IgD-negative memory B cell (primary cell): ENCODE results near the gene NR6A1. TPM values are rescaled to one million over a fixed set of nuclear protein-coding genes. Genes with fewer than 3 reads are reported as not detected.

Experiments used
- H3K27ac Mint-ChIP-seq, 3 donors: one replicate each; pipeline ENCODE4 v1.8.0; 2020 to 2022; ENCODE audit warnings: mild to moderate bottlenecking in 3 of 3, mixed read lengths in 3 of 3, moderate library complexity in 1 of 3
- H3K27me3 Mint-ChIP-seq: one replicate; pipeline ENCODE4 v1.8.0; 2021; ENCODE audit warnings: mixed read lengths
- H3K36me3 Mint-ChIP-seq: one replicate; pipeline ENCODE4 v1.8.0; 2020; ENCODE audit warnings: mild to moderate bottlenecking, mixed read lengths
- H3K4me1 Mint-ChIP-seq, 3 donors: one replicate each; pipeline ENCODE4 v1.8.0; 2020 to 2022; ENCODE audit warnings: mixed read lengths in 3 of 3, mild to moderate bottlenecking in 1 of 3
- H3K4me3 Mint-ChIP-seq, 4 donors: one replicate each; pipeline ENCODE4 v1.8.0; 2020 to 2022; ENCODE audit warnings: mild to moderate bottlenecking in 4 of 4, mixed read lengths in 4 of 4, moderate library complexity in 3 of 4
- H3K9me3 Mint-ChIP-seq, 3 donors: one replicate each; pipeline ENCODE4 v1.8.0; 2020 to 2021; ENCODE audit warnings: mixed read lengths in 3 of 3, mild to moderate bottlenecking in 1 of 3
- polyA plus RNA-seq: library from polyadenylated mRNA; unstranded; fragments of 300-500 nt; fragmentation: Illumina TruSeq; gene quantifications from one replicate; pipeline ENCODE4 v1.2.3, GENCODE V29; 2021

NR6A1 gene
- polyA plus RNA-seq, 1 donor from 2014 or later: 0.03 TPM

DNA sequence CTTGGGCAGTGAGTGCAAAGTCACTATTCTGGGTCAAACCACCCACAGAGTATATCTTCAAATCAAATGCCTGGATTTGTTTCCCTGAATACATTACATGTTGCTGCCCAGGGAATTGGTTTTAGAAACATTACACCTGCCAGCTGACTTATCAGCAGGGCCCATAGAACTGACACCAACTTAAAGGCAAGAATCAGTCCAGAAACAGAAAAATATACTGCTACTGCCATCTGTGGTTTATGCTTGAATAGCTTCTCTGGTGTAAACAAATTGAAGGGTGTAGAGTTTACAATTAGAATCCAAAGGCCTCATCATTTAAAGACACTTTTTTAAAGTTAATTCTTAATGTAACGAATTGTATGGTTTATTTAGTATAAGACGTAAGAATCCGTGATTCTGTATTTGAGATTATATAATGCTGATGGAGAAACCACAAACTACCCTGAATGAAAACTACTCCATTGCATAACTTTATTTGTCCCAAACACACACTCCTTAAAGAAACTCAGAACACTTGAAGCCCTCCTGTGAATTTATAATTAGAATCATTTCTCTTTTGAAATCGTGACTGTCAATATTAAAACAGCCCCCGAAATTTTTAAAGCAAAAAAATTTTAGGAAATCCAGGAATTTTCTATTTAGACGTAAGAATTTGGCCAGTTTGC is 6.2 kb downstream of the NR6A1 start:
- Mint-ChIP-seq H3K36me3 (no peaks in the 10 kb centered on the region), H3K4me3 (no peak overlapping the region), H3K9me3 (no peaks in the 10 kb centered on the region), H3K4me1 (peaks cover 8 to 20% (median 15%) of the 10 kb centered on the region in 3 donors), H3K27me3 (peaks cover 47% of the 10 kb centered on the region), H3K27ac (no peak overlapping the region)

DNA sequence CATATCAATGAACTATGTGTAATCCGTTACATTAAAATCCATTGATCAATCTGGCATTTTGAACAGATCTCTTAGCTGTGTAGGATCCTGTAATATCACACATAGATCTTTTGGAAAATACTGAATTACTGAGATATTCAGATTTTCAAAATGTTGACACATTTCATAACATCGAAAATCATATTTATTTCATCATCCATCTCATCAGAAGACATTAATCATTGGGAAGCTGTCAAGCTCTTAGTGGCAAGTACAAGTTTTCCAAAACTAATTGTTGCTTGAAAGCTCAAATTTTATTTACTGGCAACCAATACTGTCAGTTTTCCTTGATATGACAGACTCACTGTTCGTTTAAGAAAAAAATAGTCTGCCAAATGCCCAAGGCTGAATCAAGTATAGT is 8.5 kb downstream of the NR6A1 start:
- Mint-ChIP-seq H3K9me3 (no peaks in the 10 kb centered on the region), H3K27ac (no peak overlapping the region), H3K4me1 (peaks cover 3 to 8% (median 6%) of the 10 kb centered on the region in 3 donors), H3K36me3 (no peaks in the 10 kb centered on the region), H3K4me3 (no peak overlapping the region), H3K27me3 (peaks cover 32% of the 10 kb centered on the region)

DNA sequence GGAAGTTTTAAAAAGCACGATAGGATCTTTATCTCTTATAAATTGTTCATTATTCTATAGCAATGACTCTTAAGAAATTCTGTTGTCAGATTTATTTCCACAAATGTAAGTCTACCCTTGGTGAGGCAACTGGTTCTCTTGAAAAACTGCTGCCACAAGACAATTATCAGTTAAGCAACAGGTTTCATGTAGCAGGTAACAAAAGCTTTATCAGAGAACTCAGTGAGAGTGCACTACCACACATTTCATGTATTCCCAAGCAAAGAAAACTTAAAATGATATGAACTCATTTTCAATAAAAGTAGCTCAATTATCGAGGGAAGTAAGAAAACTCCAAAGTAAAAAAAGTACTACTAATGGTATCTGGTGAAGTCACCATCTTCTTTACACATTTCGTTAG is 9.4 kb downstream of the NR6A1 start:
- Mint-ChIP-seq H3K4me1 (peaks cover 3 to 8% (median 6%) of the 10 kb centered on the region in 3 donors), H3K27me3 (peaks cover 25% of the 10 kb centered on the region)

DNA sequence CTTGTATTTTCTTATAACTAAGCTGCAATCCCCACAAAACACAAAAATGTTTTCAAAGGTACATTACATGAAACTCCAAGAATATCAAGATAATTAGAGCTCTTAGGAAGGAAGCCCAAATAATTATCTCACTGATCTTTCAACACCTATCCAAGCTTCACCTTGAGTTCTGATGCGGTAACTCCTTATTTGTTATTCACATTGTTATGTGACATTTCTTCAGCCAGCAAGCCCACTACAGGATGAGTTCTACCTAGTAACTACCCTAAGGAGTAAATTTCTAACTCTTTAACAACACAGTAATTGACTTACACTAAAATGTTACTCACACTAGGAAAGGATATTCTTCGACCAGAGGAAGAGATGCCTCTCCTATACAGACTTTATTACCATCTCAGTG is 9.9 kb downstream of the NR6A1 start:
- H3K9me3 Mint-ChIP-seq: no peaks in the 10 kb centered on the region
- H3K4me1 Mint-ChIP-seq: peaks cover 3 to 8% (median 6%) of the 10 kb centered on the region in 3 donors
- no peak overlapping the region for H3K4me3 Mint-ChIP-seq
- peaks cover 24% of the 10 kb centered on the region for H3K27me3 Mint-ChIP-seq
- H3K27ac Mint-ChIP-seq: no peak overlapping the region
- H3K36me3 Mint-ChIP-seq: no peaks in the 10 kb centered on the region

More for the DNA sequence above, 9.4 kb downstream of the NR6A1 start:
- Mint-ChIP-seq H3K27ac (no peak overlapping the region), H3K36me3 (no peaks in the 10 kb centered on the region), H3K4me3 (no peak overlapping the region), H3K9me3 (no peaks in the 10 kb centered on the region)

DNA sequence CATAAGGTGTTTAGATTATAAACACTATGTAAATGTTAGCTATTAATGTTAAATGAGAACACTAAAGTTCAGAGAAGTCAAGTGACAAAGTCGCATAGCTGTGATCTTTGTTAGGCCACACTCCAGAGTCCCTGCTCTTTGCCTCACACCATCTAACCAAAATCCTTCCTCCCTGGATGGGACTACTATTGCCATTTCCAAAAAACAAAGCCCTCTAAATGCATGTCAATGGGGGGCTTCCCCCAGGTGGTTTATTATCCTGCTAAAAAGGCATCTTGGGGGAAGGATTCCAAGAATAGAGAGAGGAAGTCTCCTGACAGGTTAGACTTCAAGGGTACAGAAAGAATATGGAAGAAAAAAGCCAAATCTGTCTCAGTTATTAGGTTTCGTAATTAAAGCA is 10.4 kb downstream of the NR6A1 start:
- H3K4me3 Mint-ChIP-seq: no peak overlapping the region
- no peaks in the 10 kb centered on the region for H3K36me3 Mint-ChIP-seq
- H3K27me3 Mint-ChIP-seq: peaks cover 22% of the 10 kb centered on the region
- H3K27ac Mint-ChIP-seq: no peak overlapping the region
- peaks cover 3 to 8% (median 6%) of the 10 kb centered on the region in 3 donors for H3K4me1 Mint-ChIP-seq
- H3K9me3 Mint-ChIP-seq: no peaks in the 10 kb centered on the region

DNA sequence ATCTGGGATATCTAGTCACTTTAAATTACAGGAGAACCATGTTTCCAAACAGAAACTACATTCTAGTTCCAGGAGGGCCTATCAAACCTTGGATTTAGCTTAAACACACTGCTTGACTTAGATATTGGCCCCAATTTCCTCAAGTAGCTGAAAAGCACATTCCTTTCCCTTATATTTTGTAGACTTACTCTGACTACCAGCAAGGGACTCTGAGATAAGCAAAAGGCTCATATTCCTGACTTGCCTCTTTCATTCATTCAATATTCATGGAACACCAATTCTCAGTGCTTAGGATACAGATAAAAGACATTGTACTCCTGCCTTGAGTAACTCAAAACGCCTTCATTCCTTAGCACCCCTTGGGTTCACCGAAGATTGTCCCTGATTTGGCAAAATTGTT is 11.8 kb downstream of the NR6A1 start:
- Mint-ChIP-seq H3K4me3 (no peak overlapping the region), H3K27me3 (peaks cover 14% of the 10 kb centered on the region), H3K4me1 (peaks cover 0 to 3% (median 2%) of the 10 kb centered on the region in 3 donors)

DNA sequence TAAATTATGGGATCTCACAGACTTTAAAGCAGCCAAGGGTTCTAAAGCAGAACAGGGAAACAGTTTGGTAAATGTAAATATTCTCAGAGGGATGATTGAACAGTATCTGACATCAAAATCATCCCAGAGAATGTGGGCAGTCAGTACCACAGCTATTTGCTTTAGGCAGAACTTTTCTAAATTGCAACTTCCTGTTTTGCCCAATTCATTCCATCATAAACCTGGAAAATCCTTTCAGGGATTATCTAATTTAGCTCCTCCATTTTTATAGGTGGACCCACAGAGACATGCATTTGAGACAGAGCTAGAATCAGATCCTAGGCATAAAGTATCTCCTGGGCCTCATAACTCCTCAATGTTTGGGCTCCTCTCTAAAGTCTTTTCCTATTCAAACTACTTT is 12.4 kb downstream of the NR6A1 start:
- no peak overlapping the region for H3K4me3 Mint-ChIP-seq
- no peak overlapping the region for H3K27ac Mint-ChIP-seq
- H3K36me3 Mint-ChIP-seq: no peaks in the 10 kb centered on the region
- H3K27me3 Mint-ChIP-seq: peaks cover 11% of the 10 kb centered on the region
- H3K9me3 Mint-ChIP-seq: no peaks in the 10 kb centered on the region
- H3K4me1 Mint-ChIP-seq: peaks cover 0 to 2% (median 0%) of the 10 kb centered on the region in 3 donors

More for the DNA sequence above, 11.8 kb downstream of the NR6A1 start:
- Mint-ChIP-seq H3K9me3 (no peaks in the 10 kb centered on the region), H3K27ac (no peak overlapping the region), H3K36me3 (no peaks in the 10 kb centered on the region)

DNA sequence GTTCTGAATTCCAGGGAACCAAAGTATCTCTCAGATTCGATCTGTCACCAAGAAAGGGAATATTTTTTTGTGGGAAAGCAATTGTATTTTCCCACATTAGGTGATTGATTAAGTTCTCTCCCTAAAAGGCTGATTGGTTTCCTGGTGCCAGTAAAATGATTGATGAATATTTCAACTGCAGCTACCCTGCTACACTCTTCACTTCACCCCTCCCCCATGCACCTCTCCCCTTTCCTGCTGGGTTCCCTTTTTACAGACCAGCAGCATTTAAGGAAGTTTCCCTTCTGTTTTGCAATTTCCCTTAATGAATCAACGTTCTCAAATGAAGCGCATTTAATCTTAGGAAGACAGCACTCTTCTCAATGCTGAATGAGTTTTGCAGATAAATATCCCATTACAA is 13.1 kb downstream of the NR6A1 start:
- Mint-ChIP-seq H3K27ac (no peak overlapping the region), H3K4me3 (no peak overlapping the region), H3K9me3 (no peaks in the 10 kb centered on the region), H3K27me3 (peaks cover 9% of the 10 kb centered on the region), H3K4me1 (peaks cover 0 to 2% (median 0%) of the 10 kb centered on the region in 3 donors), H3K36me3 (no peaks in the 10 kb centered on the region)

DNA sequence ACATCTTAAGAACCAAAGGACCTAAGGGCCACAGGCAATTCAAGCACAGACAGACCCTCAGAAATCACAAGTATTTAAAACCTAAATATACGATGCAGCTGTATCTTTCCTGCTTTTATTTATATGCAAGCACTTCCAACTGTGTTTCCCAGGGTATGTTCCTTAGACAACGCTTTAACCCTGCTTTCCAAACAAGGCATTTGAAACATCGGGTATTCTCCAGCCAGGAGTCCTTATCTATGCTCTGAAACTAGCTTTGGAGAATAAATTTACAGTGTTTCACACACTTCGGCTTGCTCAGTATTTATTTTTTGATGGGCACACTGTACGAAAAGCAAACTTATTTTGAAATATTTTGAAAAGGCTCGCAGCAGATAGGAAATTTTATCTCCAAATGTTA is 13.5 kb downstream of the NR6A1 start:
- H3K27me3 Mint-ChIP-seq: peaks cover 9% of the 10 kb centered on the region
- no peaks in the 10 kb centered on the region for H3K36me3 Mint-ChIP-seq
- H3K4me3 Mint-ChIP-seq: no peak overlapping the region
- H3K9me3 Mint-ChIP-seq: no peaks in the 10 kb centered on the region
- H3K4me1 Mint-ChIP-seq: peaks cover 0 to 2% (median 0%) of the 10 kb centered on the region in 3 donors
- H3K27ac Mint-ChIP-seq: no peak overlapping the region

DNA sequence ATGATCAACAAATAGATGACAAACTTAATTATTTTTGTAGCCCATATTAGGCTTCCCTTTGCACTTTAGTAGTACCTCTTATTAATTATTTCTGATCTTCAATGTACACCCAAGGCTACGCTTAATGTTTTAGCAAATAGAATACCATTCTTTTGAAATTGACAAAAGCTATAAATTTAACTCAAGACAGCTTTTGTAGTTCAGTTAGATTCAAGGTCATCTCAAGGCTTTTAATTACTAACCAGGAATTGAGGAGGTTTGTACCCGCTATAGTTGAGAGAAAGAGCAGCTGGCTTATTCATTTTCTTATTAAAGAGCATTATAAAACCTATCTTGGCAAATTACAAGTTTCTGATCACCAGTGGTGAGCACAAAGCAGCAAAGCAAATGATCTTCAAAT is 15.1 kb downstream of the NR6A1 start:
- Mint-ChIP-seq H3K27me3 (peaks cover 9% of the 10 kb centered on the region), H3K4me1 (peaks cover 0 to 2% (median 0%) of the 10 kb centered on the region in 3 donors), H3K9me3 (no peaks in the 10 kb centered on the region), H3K36me3 (no peaks in the 10 kb centered on the region), H3K4me3 (no peak overlapping the region), H3K27ac (no peak overlapping the region)

DNA sequence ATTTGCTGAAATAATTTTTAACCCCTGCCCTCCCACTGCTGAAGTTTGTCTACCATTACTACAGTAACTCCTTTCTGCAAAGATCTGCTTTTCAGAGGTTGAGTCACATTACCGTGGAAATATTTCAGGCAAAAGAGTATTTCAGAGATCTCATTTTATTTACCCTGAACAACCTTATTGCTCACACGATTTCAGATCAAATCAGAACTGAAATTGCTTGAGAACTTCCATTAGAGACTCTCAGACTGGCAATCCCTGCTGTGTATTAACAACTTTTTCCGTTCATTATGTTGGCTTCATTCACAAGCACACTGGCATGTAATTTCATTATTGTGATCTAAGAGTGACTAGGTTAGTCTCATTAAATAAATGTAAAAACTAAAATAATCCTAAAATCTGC is 16.1 kb downstream of the NR6A1 start:
- Mint-ChIP-seq H3K4me3 (no peak overlapping the region), H3K9me3 (no peaks in the 10 kb centered on the region), H3K4me1 (peaks cover 0 to 2% (median 0%) of the 10 kb centered on the region in 3 donors), H3K27ac (no peak overlapping the region), H3K36me3 (no peaks in the 10 kb centered on the region), H3K27me3 (peaks cover 9% of the 10 kb centered on the region)

DNA sequence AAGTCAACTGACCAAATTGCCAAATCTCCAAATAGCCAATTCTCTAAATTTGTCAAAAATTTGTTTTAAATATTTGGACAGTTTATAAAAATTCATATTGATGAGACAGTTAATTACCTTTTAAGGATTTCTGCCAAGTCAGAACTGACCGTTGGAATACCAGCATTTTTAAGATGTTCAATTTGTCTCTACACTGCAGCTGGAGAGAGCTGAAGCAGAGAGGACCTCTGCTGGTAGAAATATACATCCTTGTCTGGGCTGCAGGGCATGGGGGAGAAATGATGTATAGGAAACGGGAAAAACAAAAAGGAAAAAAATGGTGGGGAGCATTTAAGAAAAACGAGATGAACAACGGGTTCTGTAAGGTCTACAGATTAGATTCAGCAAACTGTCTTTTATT is 16.8 kb downstream of the NR6A1 start:
- H3K4me1 Mint-ChIP-seq: peaks cover 0 to 2% (median 0%) of the 10 kb centered on the region in 3 donors
- no peaks in the 10 kb centered on the region for H3K9me3 Mint-ChIP-seq
- H3K27me3 Mint-ChIP-seq: peaks cover 9% of the 10 kb centered on the region
- H3K4me3 Mint-ChIP-seq: no peak overlapping the region
- H3K27ac Mint-ChIP-seq: no peak overlapping the region
- no peaks in the 10 kb centered on the region for H3K36me3 Mint-ChIP-seq

DNA sequence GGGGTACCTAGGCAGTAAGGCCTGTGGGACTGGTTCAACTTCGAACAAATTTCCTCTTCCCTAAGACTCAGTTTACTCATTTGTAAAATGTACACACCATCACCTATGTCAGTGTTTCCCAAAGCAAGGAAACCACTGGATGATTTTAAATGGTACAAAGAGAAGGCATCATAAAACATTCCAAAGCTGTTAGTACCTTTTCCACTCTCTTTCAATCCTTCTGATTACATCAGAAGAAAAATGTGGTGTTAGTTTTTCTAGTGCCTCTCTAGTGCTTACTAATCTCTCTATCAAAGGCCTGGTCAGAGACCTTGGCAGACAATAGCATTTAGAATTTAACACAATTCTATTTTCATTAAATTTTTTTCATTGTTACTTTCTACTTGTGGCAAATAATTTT is 18.1 kb downstream of the NR6A1 start:
- Mint-ChIP-seq H3K36me3 (no peaks in the 10 kb centered on the region), H3K4me3 (no peak overlapping the region), H3K27ac (no peak overlapping the region), H3K4me1 (no peaks in the 10 kb centered on the region), H3K9me3 (no peaks in the 10 kb centered on the region), H3K27me3 (peaks cover 6% of the 10 kb centered on the region)

DNA sequence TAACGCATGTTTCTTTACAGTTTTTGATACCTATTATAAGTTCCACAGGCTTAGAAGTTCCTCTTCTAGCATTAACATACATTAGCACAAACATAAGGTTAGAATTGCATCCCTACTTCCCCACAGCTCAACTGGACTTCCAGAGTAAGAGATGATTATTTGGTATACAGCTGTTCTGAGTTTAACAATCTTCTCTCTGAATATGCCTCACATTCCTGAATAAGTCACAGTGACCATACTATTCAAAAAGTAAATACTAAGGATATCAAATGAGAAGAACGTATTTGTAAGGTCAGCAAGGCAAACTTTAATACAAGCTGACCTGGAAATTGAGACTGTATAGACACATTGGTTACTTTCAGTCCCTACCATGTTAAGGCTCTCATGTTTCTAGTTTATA is 21.3 kb downstream of the NR6A1 start:
- Mint-ChIP-seq H3K4me3 (no peak overlapping the region), H3K9me3 (no peaks in the 10 kb centered on the region)

DNA sequence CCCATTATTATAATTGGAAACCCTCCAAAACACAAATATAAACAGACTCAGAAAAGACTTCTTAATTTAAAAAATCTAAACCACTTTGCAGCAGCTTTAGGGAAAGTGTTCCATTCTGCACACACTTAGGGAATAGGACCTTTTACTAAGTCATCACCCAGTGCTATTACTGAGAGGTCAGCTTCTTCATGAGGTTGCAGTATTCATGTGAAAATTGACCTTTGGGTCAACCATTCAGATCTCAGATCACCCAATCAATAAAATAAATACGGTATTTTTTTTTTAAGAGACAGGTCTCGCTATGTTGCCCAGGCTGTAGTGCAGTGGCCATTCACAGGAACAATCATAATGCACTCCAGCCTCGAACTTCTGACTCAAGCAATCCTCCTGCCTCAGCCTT is 21.8 kb downstream of the NR6A1 start:
- no peaks in the 10 kb centered on the region for H3K4me1 Mint-ChIP-seq
- no peaks in the 10 kb centered on the region for H3K27me3 Mint-ChIP-seq
- H3K9me3 Mint-ChIP-seq: no peaks in the 10 kb centered on the region
- H3K36me3 Mint-ChIP-seq: no peaks in the 10 kb centered on the region
- H3K27ac Mint-ChIP-seq: no peak overlapping the region
- H3K4me3 Mint-ChIP-seq: no peak overlapping the region

More for the DNA sequence above, 21.3 kb downstream of the NR6A1 start:
- H3K27me3 Mint-ChIP-seq: peaks cover 2% of the 10 kb centered on the region
- no peaks in the 10 kb centered on the region for H3K4me1 Mint-ChIP-seq
- H3K36me3 Mint-ChIP-seq: no peaks in the 10 kb centered on the region
- no peak overlapping the region for H3K27ac Mint-ChIP-seq

DNA sequence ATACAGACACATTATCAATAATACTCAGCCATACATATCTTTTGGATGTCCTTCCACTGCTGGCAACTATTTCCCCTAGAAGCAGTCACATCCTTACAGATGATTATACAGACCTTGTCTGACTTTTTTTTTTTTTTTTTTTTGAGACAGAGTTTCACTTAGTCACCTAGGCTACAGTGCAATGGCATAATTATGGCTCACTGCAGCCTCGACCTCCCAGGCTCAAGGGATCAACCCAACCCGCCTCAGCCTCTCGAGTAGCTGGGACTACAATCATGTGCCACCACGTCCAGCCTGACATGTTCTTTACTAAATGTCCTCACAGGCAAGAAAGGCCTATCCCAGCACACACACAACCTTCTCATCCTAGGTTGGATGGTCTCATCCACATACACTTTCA is 24.0 kb downstream of the NR6A1 start:
- H3K9me3 Mint-ChIP-seq: no peaks in the 10 kb centered on the region
- no peak overlapping the region for H3K27ac Mint-ChIP-seq
- no peaks in the 10 kb centered on the region for H3K27me3 Mint-ChIP-seq
- no peaks in the 10 kb centered on the region for H3K36me3 Mint-ChIP-seq
- H3K4me1 Mint-ChIP-seq: no peaks in the 10 kb centered on the region
- no peak overlapping the region for H3K4me3 Mint-ChIP-seq
